Neural cell (in vitro differentiated cells): ENCODE measurements around the gene MXD3. TPM values are rescaled to one million over a fixed set of nuclear protein-coding genes. Genes with fewer than 3 reads are reported as not detected.

Experiments
- H2AFZ ChIP-seq: fragments of 200-600, 300-800 bp; sonication (generic), shearing (Covaris generic); 2 replicates; pipeline ENCODE4 v1.6.0; 2014; ENCODE audit warnings: low read depth, mild to moderate bottlenecking, antibody characterized with exemption, low read length, moderate library complexity
- H3F3A ChIP-seq: fragments of 200-600 bp; shearing (Covaris generic); 2 replicates; pipeline ENCODE4 v1.6.1; 2016; ENCODE audit warnings: mild to moderate bottlenecking, moderate library complexity, mixed read lengths, antibody characterized with exemption, low read length; ENCODE audit not compliant: insufficient read depth, poor library complexity, severe bottlenecking
- H3K27ac ChIP-seq: fragments of 200-600, 300-800 bp; sonication (generic), shearing (Covaris generic); 2 replicates; pipeline ENCODE4 v1.5.1; 2014; ENCODE audit warnings: mild to moderate bottlenecking, low read length, moderate library complexity
- H3K27me3 ChIP-seq: fragments of 300-800, 200-600 bp; sonication (generic), shearing (Covaris generic); 2 replicates; pipeline ENCODE4 v1.6.0; 2014; ENCODE audit warnings: mild to moderate bottlenecking, low read depth, low read length, moderate library complexity; ENCODE audit not compliant: insufficient read depth
- H3K36me3 ChIP-seq: fragments of 300-800, 200-600 bp; sonication (generic), shearing (Covaris generic); 2 replicates; pipeline ENCODE4 v1.5.1; 2014; ENCODE audit warnings: mild to moderate bottlenecking, antibody characterized with exemption, low read length, moderate library complexity; ENCODE audit not compliant: insufficient read depth
- H3K4me2 ChIP-seq: fragments of 300-800, 200-600 bp; sonication (generic), shearing (Covaris generic); 2 replicates; pipeline ENCODE4 v1.6.0; 2014; ENCODE audit warnings: mild to moderate bottlenecking, low read length
- H3K4me3 ChIP-seq: fragments of 300-800, 200-600 bp; sonication (generic), shearing (Covaris generic); 2 replicates; pipeline ENCODE4 v1.5.1; 2014; ENCODE audit warnings: mild to moderate bottlenecking, low read length, moderate library complexity
- H3K79me2 ChIP-seq: fragments of 200-600 bp; shearing (Covaris generic); replicated peaks from 2 replicates; pipeline ENCODE4 v1.6.0; 2014; ENCODE audit warnings: mild to moderate bottlenecking, low read length, moderate library complexity; ENCODE audit not compliant: insufficient read depth
- H3K9ac ChIP-seq: fragments of 300-800, 200-600 bp; sonication (generic), shearing (Covaris generic); 2 replicates; pipeline ENCODE4 v1.6.1; 2016; ENCODE audit warnings: mild to moderate bottlenecking, low read length, mixed read lengths
- H3K9me2 ChIP-seq: fragments of 200-600 bp; shearing (Covaris generic); 2 replicates; pipeline ENCODE4 v1.6.1; 2016; ENCODE audit warnings: mild to moderate bottlenecking, low read length, mixed read lengths; ENCODE audit not compliant: insufficient read depth
- H3K9me3 ChIP-seq: fragments of 200-600, 300-800 bp; sonication (generic), shearing (Covaris generic); 2 replicates; pipeline ENCODE4 v1.6.1; 2016; ENCODE audit warnings: mild to moderate bottlenecking, mixed run types, low read length, moderate library complexity, mixed read lengths
- H4K20me1 ChIP-seq: fragments of 200-600 bp; shearing (Covaris generic); 2 replicates; pipeline ENCODE4 v1.6.1; 2016; ENCODE audit warnings: mild to moderate bottlenecking, mixed run types; ENCODE audit not compliant: insufficient read depth
- EP300 ChIP-seq: fragments of 450-650 bp; conservative IDR thresholded peaks from 2 replicates; pipeline ENCODE4 v1.6.1; 2014; ENCODE audit warnings: antibody characterized with exemption, mild to moderate bottlenecking, moderate library complexity; ENCODE audit not compliant: poor library complexity, severe bottlenecking
- EZH2 ChIP-seq: fragments of 200-600, 300-800 bp; shearing (Covaris generic), sonication (generic); IDR thresholded peaks from 2 replicates; pipeline ENCODE4 v1.6.1; 2014; ENCODE audit warnings: antibody characterized with exemption, low read length, borderline replicate concordance, mild to moderate bottlenecking; ENCODE audit not compliant: insufficient read depth, poor library complexity, severe bottlenecking
- MXI1 ChIP-seq: fragments of 450-650 bp; conservative IDR thresholded peaks from 2 replicates; pipeline ENCODE4 v1.6.1; 2014; ENCODE audit warnings: antibody characterized with exemption, mild to moderate bottlenecking; ENCODE audit not compliant: poor library complexity, severe bottlenecking
- POLR2AphosphoS5 ChIP-seq: IDR thresholded peaks from 2 replicates; pipeline ENCODE4 v1.6.1; 2012
- RAD21 ChIP-seq: fragments of 450-650 bp; conservative IDR thresholded peaks from 2 replicates; pipeline ENCODE4 v1.6.1; 2014; ENCODE audit warnings: antibody characterized with exemption, mild to moderate bottlenecking, moderate library complexity
- SMC3 ChIP-seq: fragments of 450-650 bp; conservative IDR thresholded peaks from 2 replicates; pipeline ENCODE4 v1.6.1; 2014; ENCODE audit warnings: antibody characterized with exemption, mild to moderate bottlenecking, moderate library complexity; ENCODE audit not compliant: poor library complexity
- TAF1 ChIP-seq: IDR thresholded peaks from 2 replicates; pipeline ENCODE4 v1.6.1; 2012; ENCODE audit warnings: low read depth
- polyA plus RNA-seq: library from polyadenylated mRNA; depleted of rRNA; stranded (reverse); fragments of >200 nt; gene quantifications from 2 replicates; pipeline ENCODE4 v1.2.3, GENCODE V29; 2014
- TF ChIP-seq, protein P1 (sequence below): fragments of 450-650 bp; IDR thresholded peaks from 2 replicates; pipeline ENCODE4 v1.5.1; 2014; ENCODE audit warnings: antibody characterized with exemption, mild to moderate bottlenecking, moderate library complexity; ENCODE audit not compliant: poor library complexity, severe bottlenecking
- TF ChIP-seq, protein P2 (sequence below): IDR thresholded peaks from 2 replicates; pipeline ENCODE4 v1.6.1; 2012; ENCODE audit warnings: borderline replicate concordance

Gene MXD3
- polyA plus RNA-seq, 1 donor from 2014 or later, result 9.3 TPM

DNA sequence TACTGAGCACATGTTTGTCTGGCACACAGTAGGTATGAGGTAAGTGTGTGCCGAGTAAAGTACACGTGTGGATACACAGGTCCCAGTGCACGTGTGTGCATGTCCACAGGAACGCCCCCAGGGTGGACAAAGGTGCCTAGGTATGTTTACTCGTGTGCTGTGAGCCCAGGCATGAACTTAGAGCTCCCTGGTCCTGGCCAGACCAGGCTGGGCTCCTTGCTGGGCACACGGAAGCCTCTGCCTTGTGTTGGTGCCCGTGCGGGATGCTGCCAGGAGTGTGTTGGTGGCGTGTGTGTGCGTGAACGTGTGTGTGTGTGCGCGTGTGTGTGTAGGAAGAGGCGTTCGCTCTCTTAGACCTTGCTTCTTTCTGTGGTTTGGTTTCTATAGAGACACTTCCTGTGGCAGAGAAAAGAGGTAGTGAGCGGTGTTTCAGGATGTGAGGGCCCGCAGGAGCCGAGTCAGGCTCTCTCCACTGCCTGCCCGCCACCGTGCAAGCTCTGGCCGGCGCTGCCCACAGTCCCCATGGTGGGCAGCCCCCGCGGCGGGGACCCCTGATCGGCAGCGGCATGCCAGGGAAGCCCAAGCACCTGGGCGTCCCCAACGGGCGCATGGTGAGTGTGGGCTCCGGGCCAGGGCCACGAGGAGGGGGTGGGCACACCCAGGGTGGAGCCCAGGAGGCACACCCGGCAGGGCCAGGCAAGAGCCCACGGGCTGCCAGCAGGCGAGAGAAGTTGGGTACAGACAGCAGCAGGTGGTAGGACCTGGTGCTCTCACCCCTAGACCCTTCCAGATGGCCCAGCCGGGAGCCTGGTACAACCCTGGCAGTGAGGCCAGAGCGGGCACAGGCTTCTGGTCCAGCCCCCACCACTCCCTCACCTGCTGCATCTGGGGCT is 46.0 kb upstream of the MXD3 start, which contains the start of gene RGS14:
RGS14 (plus strand) TSS at position 466 of the 893 bp plus-strand sequence; CDS start at position 567, 101 bp downstream.
- TF ChIP-seq, protein P1, sequence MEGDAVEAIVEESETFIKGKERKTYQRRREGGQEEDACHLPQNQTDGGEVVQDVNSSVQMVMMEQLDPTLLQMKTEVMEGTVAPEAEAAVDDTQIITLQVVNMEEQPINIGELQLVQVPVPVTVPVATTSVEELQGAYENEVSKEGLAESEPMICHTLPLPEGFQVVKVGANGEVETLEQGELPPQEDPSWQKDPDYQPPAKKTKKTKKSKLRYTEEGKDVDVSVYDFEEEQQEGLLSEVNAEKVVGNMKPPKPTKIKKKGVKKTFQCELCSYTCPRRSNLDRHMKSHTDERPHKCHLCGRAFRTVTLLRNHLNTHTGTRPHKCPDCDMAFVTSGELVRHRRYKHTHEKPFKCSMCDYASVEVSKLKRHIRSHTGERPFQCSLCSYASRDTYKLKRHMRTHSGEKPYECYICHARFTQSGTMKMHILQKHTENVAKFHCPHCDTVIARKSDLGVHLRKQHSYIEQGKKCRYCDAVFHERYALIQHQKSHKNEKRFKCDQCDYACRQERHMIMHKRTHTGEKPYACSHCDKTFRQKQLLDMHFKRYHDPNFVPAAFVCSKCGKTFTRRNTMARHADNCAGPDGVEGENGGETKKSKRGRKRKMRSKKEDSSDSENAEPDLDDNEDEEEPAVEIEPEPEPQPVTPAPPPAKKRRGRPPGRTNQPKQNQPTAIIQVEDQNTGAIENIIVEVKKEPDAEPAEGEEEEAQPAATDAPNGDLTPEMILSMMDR, result no peak
- TF ChIP-seq EP300, result no peak
- TF ChIP-seq MXI1, result no peak
- no peak for TF ChIP-seq POLR2AphosphoS5
- no peak for TF ChIP-seq TAF1
- no peak for TF ChIP-seq EZH2
- no peak for TF ChIP-seq RAD21
- no peak for TF ChIP-seq SMC3
- TF ChIP-seq, protein P2, sequence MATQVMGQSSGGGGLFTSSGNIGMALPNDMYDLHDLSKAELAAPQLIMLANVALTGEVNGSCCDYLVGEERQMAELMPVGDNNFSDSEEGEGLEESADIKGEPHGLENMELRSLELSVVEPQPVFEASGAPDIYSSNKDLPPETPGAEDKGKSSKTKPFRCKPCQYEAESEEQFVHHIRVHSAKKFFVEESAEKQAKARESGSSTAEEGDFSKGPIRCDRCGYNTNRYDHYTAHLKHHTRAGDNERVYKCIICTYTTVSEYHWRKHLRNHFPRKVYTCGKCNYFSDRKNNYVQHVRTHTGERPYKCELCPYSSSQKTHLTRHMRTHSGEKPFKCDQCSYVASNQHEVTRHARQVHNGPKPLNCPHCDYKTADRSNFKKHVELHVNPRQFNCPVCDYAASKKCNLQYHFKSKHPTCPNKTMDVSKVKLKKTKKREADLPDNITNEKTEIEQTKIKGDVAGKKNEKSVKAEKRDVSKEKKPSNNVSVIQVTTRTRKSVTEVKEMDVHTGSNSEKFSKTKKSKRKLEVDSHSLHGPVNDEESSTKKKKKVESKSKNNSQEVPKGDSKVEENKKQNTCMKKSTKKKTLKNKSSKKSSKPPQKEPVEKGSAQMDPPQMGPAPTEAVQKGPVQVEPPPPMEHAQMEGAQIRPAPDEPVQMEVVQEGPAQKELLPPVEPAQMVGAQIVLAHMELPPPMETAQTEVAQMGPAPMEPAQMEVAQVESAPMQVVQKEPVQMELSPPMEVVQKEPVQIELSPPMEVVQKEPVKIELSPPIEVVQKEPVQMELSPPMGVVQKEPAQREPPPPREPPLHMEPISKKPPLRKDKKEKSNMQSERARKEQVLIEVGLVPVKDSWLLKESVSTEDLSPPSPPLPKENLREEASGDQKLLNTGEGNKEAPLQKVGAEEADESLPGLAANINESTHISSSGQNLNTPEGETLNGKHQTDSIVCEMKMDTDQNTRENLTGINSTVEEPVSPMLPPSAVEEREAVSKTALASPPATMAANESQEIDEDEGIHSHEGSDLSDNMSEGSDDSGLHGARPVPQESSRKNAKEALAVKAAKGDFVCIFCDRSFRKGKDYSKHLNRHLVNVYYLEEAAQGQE, result no peak
- no peaks in the 10 kb centered on the region for H3K27me3 ChIP-seq
- no peak within 1 kb of the TSS for H2AFZ ChIP-seq

DNA sequence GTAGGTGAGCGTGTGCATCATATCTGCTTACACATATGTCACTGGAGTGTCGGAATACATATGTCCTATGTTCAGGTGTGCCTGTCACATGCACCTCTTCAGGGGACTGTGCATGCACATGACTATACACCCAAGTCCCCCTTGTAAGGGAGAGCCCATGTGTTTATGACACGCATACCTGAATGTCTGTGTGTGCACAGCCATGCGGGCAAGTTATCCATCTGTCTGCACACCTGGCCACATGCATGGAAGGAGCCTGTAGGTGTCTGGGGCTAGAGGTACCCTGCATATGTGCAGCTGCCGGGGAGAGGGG is 45.4 kb upstream of the MXD3 start:
- Histone ChIP-seq H3K4me3 (no peak overlapping the region), H3K9me2 (no peaks in the 10 kb centered on the region)

More for the DNA sequence above, 46.0 kb upstream of the MXD3 start, which contains the start of gene RGS14:
- Histone ChIP-seq H4K20me1 (no peaks in the 10 kb centered on the region), H3K4me3 (peak within 1 kb of the TSS; percentile 33), H3K4me2 (no peak within 1 kb of the TSS), H3K79me2 (no peaks in the 10 kb centered on the region), H3K36me3 (no peaks in the 10 kb centered on the region), H3K9ac (no peak within 1 kb of the TSS), H3K9me3 (no peaks in the 10 kb centered on the region), H3F3A (no peaks in the 10 kb centered on the region), H3K27ac (peak within 1 kb of the TSS; percentile 93), H3K9me2 (no peaks in the 10 kb centered on the region)

More for the DNA sequence above, 45.4 kb upstream of the MXD3 start:
- Histone ChIP-seq H3K4me2 (no peak overlapping the region), H3K27me3 (no peaks in the 10 kb centered on the region), H2AFZ (no peak overlapping the region), H3K36me3 (no peaks in the 10 kb centered on the region), H3F3A (no peaks in the 10 kb centered on the region), H3K9me3 (no peaks in the 10 kb centered on the region), H3K27ac (no peak overlapping the region), H4K20me1 (no peaks in the 10 kb centered on the region), H3K79me2 (no peaks in the 10 kb centered on the region), H3K9ac (no peak overlapping the region)
- TF ChIP-seq RAD21 (no peak), EZH2 (no peak), SMC3 (no peak), TAF1 (no peak)
- TF ChIP-seq, protein P2, result no peak
